Stimulated activated CD4-positive, alpha-beta T cell treated with anti-CD3 and anti-CD28 coated beads, Interleukin-2, amount 100 ng/mL, for 48 hours (primary cell): ENCODE results near the gene HCRT.

Source experiments
- DNase-seq, 2 donors: peaks; one replicate each; pipeline ENCODE4 v3.0.0-alpha.2; 2020

HCRT gene

GRCh38 chr17:42136654-42137051, 48.6 kb downstream of the HCRT start:
- no peak for DNase-seq

GRCh38 chr17:42135664-42136653, 49.3 kb downstream of the HCRT start:
- DNase-seq, result no peak

GRCh38 chr17:42135151-42135550, 50.1 kb downstream of the HCRT start:
- DNase-seq, result no peak
